ENCODE data around the gene CRK.
"Not testable (repeated sequence)": the region's sequence is repeated elsewhere in the genome, so short reads cannot be mapped to it uniquely, and the experiment has no call there.

The CRK gene

DNA sequence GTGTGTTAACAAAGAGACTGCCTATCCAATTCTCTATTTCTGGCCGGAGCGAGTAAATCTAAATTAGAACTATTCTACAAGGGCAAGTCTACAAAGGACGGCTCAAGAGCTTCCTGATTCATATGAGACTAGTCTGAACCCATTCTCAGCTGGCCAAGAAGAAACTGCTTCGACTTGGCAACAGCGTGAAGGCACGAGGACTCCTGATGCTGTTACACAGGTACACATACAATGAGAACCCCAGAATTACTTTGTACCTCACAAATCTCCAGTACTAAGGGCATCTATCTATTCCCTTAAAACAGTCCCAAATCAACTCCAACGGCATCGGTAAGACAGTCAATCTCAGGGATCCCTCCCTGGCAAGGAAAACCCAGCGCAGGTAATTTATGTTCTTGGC, 1.5 kb downstream of the CRK start:
- WGBS (ENCODE audit: insufficient coverage) = 89% methylated on average over 9 of the region's 9 CpGs
- H3K27me3 ChIP-seq (replicated peaks in 2 of 5; ENCODE audit: control insufficient read depth in 4 of 5, insufficient read depth in 5 of 5, low read length in 4 of 5) = peaks cover 0 to 23% (median 6%) of the 10 kb centered on the region in 5 experiments
- no peaks in the 10 kb centered on the region for H3K9me3 ChIP-seq (ENCODE audit: control extremely low read depth in 1 of 5, control insufficient read depth in 4 of 5, insufficient read depth in 2 of 5, low read depth in 1 of 5, low read length in 4 of 5)
- no peak for DNase-seq
- peaks cover 7 to 18% (median 17%) of the 10 kb centered on the region in 4 experiments for H3K4me1 ChIP-seq (ENCODE audit: control extremely low read depth in 1 of 4, control insufficient read depth in 4 of 4, insufficient read depth in 4 of 4, low read length in 3 of 4)
- peak overlapping the region in 6 of 7 experiments; percentile 85 to 97 (median 92) for H3K4me3 ChIP-seq (ENCODE audit: control insufficient read depth in 1 of 7, extremely low read depth in 1 of 7, insufficient read depth in 4 of 7, low read depth in 2 of 7, low read length in 6 of 7)
- CTCF ChIA-PET = interaction anchor here (0.8 to 1.4 kb wide), 2 partner anchors 13 to 61 kb away, joined by 3 read pairs; no protein-coding TSS in a partner anchor
- H3K27ac ChIP-seq (ENCODE audit: insufficient read depth in 1 of 2, low read depth in 1 of 2, low read length in 2 of 2, poor library complexity in 1 of 2, severe bottlenecking in 2 of 2) = peak overlapping the region in 1 of 2 experiments; percentile 95
- peaks cover under 1 to 15% (median 5%) of the 10 kb centered on the region in 4 experiments for H3K36me3 ChIP-seq (ENCODE audit: control insufficient read depth in 4 of 4, insufficient read depth in 4 of 4, low read length in 3 of 4)
- POLR2A ChIA-PET = interaction anchor here (1.2 to 1.4 kb wide), 2 partner anchors 13 to 62 kb away, joined by 3 to 4 read pairs; partner anchors contain the start of gene INPP5K

DNA sequence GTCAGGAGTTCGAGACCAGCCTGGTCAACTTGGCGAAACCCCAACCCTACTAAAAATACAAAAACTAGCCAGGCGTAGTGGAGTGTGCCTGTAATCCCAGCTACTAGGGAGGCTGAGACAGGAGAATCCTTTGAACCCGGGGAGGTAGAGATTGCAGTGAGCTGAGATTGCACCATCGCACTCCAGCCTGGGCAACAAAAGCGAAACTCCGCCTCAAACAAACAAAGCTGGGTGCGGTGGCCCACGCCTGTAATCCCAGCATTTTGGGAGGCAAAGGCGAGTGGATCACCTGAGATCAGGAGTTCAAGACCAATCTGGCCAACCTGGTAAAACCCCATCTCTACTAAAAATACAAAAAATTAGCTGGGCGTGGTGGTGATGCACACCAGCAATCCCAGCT, 2.3 kb downstream of the CRK start:
- Histone ChIP-seq H3K4me1 (ENCODE audit: control extremely low read depth in 1 of 4, control insufficient read depth in 4 of 4, insufficient read depth in 4 of 4, low read length in 3 of 4) (peaks cover 7 to 18% (median 17%) of the 10 kb centered on the region in 4 experiments), H3K36me3 (ENCODE audit: control insufficient read depth in 4 of 4, insufficient read depth in 4 of 4, low read length in 3 of 4) (peaks cover 4 to 15% (median 5%) of the 10 kb centered on the region in 4 experiments)
- POLR2A ChIA-PET = interaction anchor here (1.2 to 1.4 kb wide), 2 partner anchors 12 to 62 kb away, joined by 3 to 4 read pairs; partner anchors contain the start of gene INPP5K

GRCh38 chr17:1452836-1453235, 3.2 kb downstream of the CRK start:
- CTCF ChIA-PET = interaction anchor here (0.7 to 1.6 kb wide), 3 partner anchors 9 to 24 kb away, joined by 3 to 4 read pairs (median 4); no protein-coding TSS in a partner anchor
- H3K27me3 ChIP-seq (replicated peaks in 2 of 5; ENCODE audit: control insufficient read depth in 4 of 5, insufficient read depth in 5 of 5, low read length in 4 of 5) = peaks cover 0 to 7% (median 6%) of the 10 kb centered on the region in 5 experiments
- POLR2A ChIA-PET = interaction anchor here (0.6 kb wide), 1 partner anchor 101 kb away, joined by 4 read pairs; no protein-coding TSS in a partner anchor
- H3K4me1 ChIP-seq (ENCODE audit: control extremely low read depth in 1 of 4, control insufficient read depth in 4 of 4, insufficient read depth in 4 of 4, low read length in 3 of 4) = peaks cover 7 to 21% (median 18%) of the 10 kb centered on the region in 4 experiments
- H3K36me3 ChIP-seq (ENCODE audit: control insufficient read depth in 4 of 4, insufficient read depth in 4 of 4, low read length in 3 of 4) = peaks cover 4 to 15% (median 5%) of the 10 kb centered on the region in 4 experiments
- H3K9me3 ChIP-seq (ENCODE audit: control extremely low read depth in 1 of 5, control insufficient read depth in 4 of 5, insufficient read depth in 2 of 5, low read depth in 1 of 5, low read length in 4 of 5) = no peaks in the 10 kb centered on the region
- no peak overlapping the region for H3K27ac ChIP-seq (ENCODE audit: insufficient read depth in 1 of 2, low read depth in 1 of 2, low read length in 2 of 2, poor library complexity in 1 of 2, severe bottlenecking in 2 of 2)
- DNase-seq = no peak
- H3K4me3 ChIP-seq (ENCODE audit: control insufficient read depth in 1 of 7, extremely low read depth in 1 of 7, insufficient read depth in 4 of 7, low read depth in 2 of 7, low read length in 6 of 7) = no peak overlapping the region
- WGBS (ENCODE audit: insufficient coverage) = 100% methylated on average over 1 of the region's 5 CpGs

More for the DNA sequence above, 2.3 kb downstream of the CRK start:
- H3K27me3 ChIP-seq (replicated peaks in 2 of 5; ENCODE audit: control insufficient read depth in 4 of 5, insufficient read depth in 5 of 5, low read length in 4 of 5) = peaks cover 0 to 15% (median 6%) of the 10 kb centered on the region in 5 experiments
- not testable (repeated sequence) for H3K9me3 ChIP-seq (ENCODE audit: control extremely low read depth in 1 of 5, control insufficient read depth in 4 of 5, insufficient read depth in 2 of 5, low read depth in 1 of 5, low read length in 4 of 5); DNase-seq; H3K4me3 ChIP-seq (ENCODE audit: control insufficient read depth in 1 of 7, extremely low read depth in 1 of 7, insufficient read depth in 4 of 7, low read depth in 2 of 7, low read length in 6 of 7); H3K27ac ChIP-seq (ENCODE audit: insufficient read depth in 1 of 2, low read depth in 1 of 2, low read length in 2 of 2, poor library complexity in 1 of 2, severe bottlenecking in 2 of 2)
- WGBS (ENCODE audit: insufficient coverage) = 94% methylated on average over 8 of the region's 11 CpGs
- CTCF ChIA-PET = interaction anchor here (0.8 to 1.6 kb wide), 4 partner anchors 10 to 62 kb away, joined by 3 to 4 read pairs (median 3); no protein-coding TSS in a partner anchor

GRCh38 chr17:1450261-1450660, 5.8 kb downstream of the CRK start:
- 97% methylated on average over 3 of the region's 21 CpGs for WGBS (ENCODE audit: insufficient coverage)
- H3K27ac ChIP-seq (ENCODE audit: insufficient read depth in 1 of 2, low read depth in 1 of 2, low read length in 2 of 2, poor library complexity in 1 of 2, severe bottlenecking in 2 of 2); H3K4me3 ChIP-seq (ENCODE audit: control insufficient read depth in 1 of 7, extremely low read depth in 1 of 7, insufficient read depth in 4 of 7, low read depth in 2 of 7, low read length in 6 of 7); H3K9me3 ChIP-seq (ENCODE audit: control extremely low read depth in 1 of 5, control insufficient read depth in 4 of 5, insufficient read depth in 2 of 5, low read depth in 1 of 5, low read length in 4 of 5); H3K27me3 ChIP-seq (replicated peaks in 2 of 5; ENCODE audit: control insufficient read depth in 4 of 5, insufficient read depth in 5 of 5, low read length in 4 of 5); DNase-seq: not testable (repeated sequence)
- ChIA-PET POLR2A (interaction anchor here (1.7 kb wide), 1 partner anchor 13 kb away, joined by 4 read pairs; no protein-coding TSS in a partner anchor), CTCF (interaction anchor here (0.9 to 1.6 kb wide), 3 partner anchors 27 to 84 kb away, joined by 3 to 5 read pairs (median 3); partner anchors contain the start of gene INPP5K)
- Histone ChIP-seq H3K36me3 (ENCODE audit: control insufficient read depth in 4 of 4, insufficient read depth in 4 of 4, low read length in 3 of 4) (peaks cover 4 to 24% (median 6%) of the 10 kb centered on the region in 4 experiments), H3K4me1 (ENCODE audit: control extremely low read depth in 1 of 4, control insufficient read depth in 4 of 4, insufficient read depth in 4 of 4, low read length in 3 of 4) (peaks cover 13 to 23% (median 20%) of the 10 kb centered on the region in 4 experiments)

GRCh38 chr17:1449412-1449967, 6.5 kb downstream of the CRK start:
- peaks cover 4 to 23% (median 6%) of the 10 kb centered on the region in 4 experiments for H3K36me3 ChIP-seq (ENCODE audit: control insufficient read depth in 4 of 4, insufficient read depth in 4 of 4, low read length in 3 of 4)
- POLR2A ChIA-PET = interaction anchor here (1.1 to 1.7 kb wide), 2 partner anchors 14 to 70 kb away, joined by 3 to 4 read pairs; no protein-coding TSS in a partner anchor
- H3K27ac ChIP-seq (ENCODE audit: insufficient read depth in 1 of 2, low read depth in 1 of 2, low read length in 2 of 2, poor library complexity in 1 of 2, severe bottlenecking in 2 of 2) = no peak overlapping the region

GRCh38 chr17:1447052-1447451, 9.0 kb downstream of the CRK start:
- peak in 2 of 3 donors; percentile 18 to 30 for DNase-seq
- Histone ChIP-seq H3K4me3 (ENCODE audit: control insufficient read depth in 1 of 7, extremely low read depth in 1 of 7, insufficient read depth in 4 of 7, low read depth in 2 of 7, low read length in 6 of 7) (peak overlapping the region in 3 of 7 experiments; percentile 30 to 53 (median 32)), H3K27ac (ENCODE audit: insufficient read depth in 1 of 2, low read depth in 1 of 2, low read length in 2 of 2, poor library complexity in 1 of 2, severe bottlenecking in 2 of 2) (no peak overlapping the region), H3K9me3 (ENCODE audit: control extremely low read depth in 1 of 5, control insufficient read depth in 4 of 5, insufficient read depth in 2 of 5, low read depth in 1 of 5, low read length in 4 of 5) (no peaks in the 10 kb centered on the region), H3K27me3 (replicated peaks in 2 of 5; ENCODE audit: control insufficient read depth in 4 of 5, insufficient read depth in 5 of 5, low read length in 4 of 5) (no peaks in the 10 kb centered on the region), H3K4me1 (ENCODE audit: control extremely low read depth in 1 of 4, control insufficient read depth in 4 of 4, insufficient read depth in 4 of 4, low read length in 3 of 4) (peaks cover 6 to 13% (median 9%) of the 10 kb centered on the region in 4 experiments), H3K36me3 (ENCODE audit: control insufficient read depth in 4 of 4, insufficient read depth in 4 of 4, low read length in 3 of 4) (peaks cover 0 to 13% (median 4%) of the 10 kb centered on the region in 4 experiments)
- CTCF ChIA-PET = interaction anchor here (0.7 to 1.5 kb wide), 9 partner anchors 8 to 82 kb away, joined by 3 to 5 read pairs (median 3); no protein-coding TSS in a partner anchor
- WGBS (ENCODE audit: insufficient coverage) = 0% methylated on average over 6 of the region's 7 CpGs
- POLR2A ChIA-PET = interaction anchor here (1.0 kb wide), 1 partner anchor 8 kb away, joined by 4 read pairs; no protein-coding TSS in a partner anchor

More at GRCh38 chr17:1449412-1449967, 6.5 kb downstream of the CRK start:
- WGBS (ENCODE audit: insufficient coverage) = 100% methylated on average over 1 of the region's 5 CpGs
- CTCF ChIA-PET = interaction anchor here (0.9 to 1.1 kb wide), 2 partner anchors 26 to 67 kb away, joined by 3 read pairs; partner anchors contain the start of gene INPP5K
- peaks cover 8 to 16% (median 13%) of the 10 kb centered on the region in 4 experiments for H3K4me1 ChIP-seq (ENCODE audit: control extremely low read depth in 1 of 4, control insufficient read depth in 4 of 4, insufficient read depth in 4 of 4, low read length in 3 of 4)
- H3K4me3 ChIP-seq (ENCODE audit: control insufficient read depth in 1 of 7, extremely low read depth in 1 of 7, insufficient read depth in 4 of 7, low read depth in 2 of 7, low read length in 6 of 7) = no peak overlapping the region
- H3K27me3 ChIP-seq (replicated peaks in 2 of 5; ENCODE audit: control insufficient read depth in 4 of 5, insufficient read depth in 5 of 5, low read length in 4 of 5) = no peaks in the 10 kb centered on the region
- H3K9me3 ChIP-seq (ENCODE audit: control extremely low read depth in 1 of 5, control insufficient read depth in 4 of 5, insufficient read depth in 2 of 5, low read depth in 1 of 5, low read length in 4 of 5) = no peaks in the 10 kb centered on the region
- no peak for DNase-seq
